KMS-11 (cell line): ENCODE results near the gene CDAN1.

Experiments used
- H2AFZ ChIP-seq: fragments of 200-600 bp; sonication (generic); 2 replicates; pipeline ENCODE4 v1.6.1; 2016; ENCODE audit warnings: antibody characterized with exemption, mixed run types, low read depth
- H3K27ac ChIP-seq: fragments of 200-600 bp; sonication (generic); 2 replicates; pipeline ENCODE4 v1.6.1; 2016; ENCODE audit warnings: mild to moderate bottlenecking, mixed run types
- H3K27me3 ChIP-seq: fragments of 200-600 bp; sonication (generic); 2 replicates; pipeline ENCODE4 v1.6.1; 2017; ENCODE audit warnings: mild to moderate bottlenecking, low read depth, mixed run types, moderate library complexity; ENCODE audit not compliant: insufficient read depth
- H3K36me3 ChIP-seq: fragments of 200-600 bp; sonication (generic); 2 replicates; pipeline ENCODE4 v1.6.1; 2017; ENCODE audit warnings: mild to moderate bottlenecking, mixed run types; ENCODE audit not compliant: insufficient read depth
- H3K4me1 ChIP-seq: fragments of 200-600 bp; sonication (generic); 2 replicates; pipeline ENCODE4 v1.6.1; 2016; ENCODE audit warnings: mild to moderate bottlenecking, low read depth, mixed run types; ENCODE audit not compliant: poor library complexity, severe bottlenecking
- H3K4me2 ChIP-seq: fragments of 200-600 bp; sonication (generic); 2 replicates; pipeline ENCODE4 v1.7.0; 2016; ENCODE audit warnings: mild to moderate bottlenecking, mixed run types
- H3K4me3 ChIP-seq: fragments of 200-600 bp; sonication (generic); IDR thresholded peaks from 2 replicates; pipeline ENCODE4 v1.6.1; 2017; ENCODE audit warnings: low read depth, low read length, mixed read lengths; ENCODE audit not compliant: insufficient read depth
- H3K79me2 ChIP-seq: fragments of 200-600 bp; sonication (generic); 2 replicates; pipeline ENCODE4 v1.6.1; 2016; ENCODE audit warnings: low read depth, mixed run types; ENCODE audit not compliant: insufficient read depth
- H3K9ac ChIP-seq: fragments of 200-600 bp; sonication (generic); 2 replicates; pipeline ENCODE4 v1.6.1; 2016; ENCODE audit warnings: mild to moderate bottlenecking, mixed run types
- H4K20me1 ChIP-seq: fragments of 200-600 bp; sonication (generic); 2 replicates; pipeline ENCODE4 v1.6.1; 2016; ENCODE audit warnings: mild to moderate bottlenecking, mixed run types; ENCODE audit not compliant: insufficient read depth
- TF ChIP-seq, protein P1 (sequence below): fragments of 200-600 bp; sonication (generic); conservative IDR thresholded peaks from 2 replicates; pipeline ENCODE4 v1.6.1; 2017; ENCODE audit warnings: low read depth, mild to moderate bottlenecking, antibody characterized with exemption, low read length, moderate library complexity, mixed read lengths

The CDAN1 gene

DNA sequence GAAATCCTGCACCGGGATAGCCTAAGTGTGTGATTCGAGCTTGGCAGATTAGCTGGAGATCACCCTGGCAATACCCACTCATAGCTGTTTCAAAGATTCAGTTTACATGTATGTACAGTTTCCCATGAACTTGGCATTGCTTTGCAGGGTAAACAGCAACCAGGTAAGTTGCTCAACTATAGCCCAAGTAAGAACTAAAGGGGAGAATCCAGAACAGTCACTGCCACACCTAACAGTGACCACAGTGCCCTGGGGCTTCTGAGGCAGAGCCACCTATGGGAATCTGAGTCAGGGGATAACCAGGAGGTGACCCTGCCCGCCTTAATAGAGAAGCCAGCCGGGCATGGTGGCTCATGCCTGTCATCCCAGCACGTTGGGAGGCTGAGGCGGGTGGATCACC is 15.9 kb downstream of the CDAN1 start:
- no peaks in the 10 kb centered on the region for H3K27me3 ChIP-seq
- no peak overlapping the region for H3K4me3 ChIP-seq
- H3K36me3 ChIP-seq = 0 out of 2 replicates have a peak, but pooled peaks cover 4% of the 10 kb centered on the region
- no peak overlapping the region for H2AFZ ChIP-seq
- H3K27ac ChIP-seq = no peak overlapping the region
- H3K4me1 ChIP-seq = no peaks in the 10 kb centered on the region
- TF ChIP-seq, protein P1, sequence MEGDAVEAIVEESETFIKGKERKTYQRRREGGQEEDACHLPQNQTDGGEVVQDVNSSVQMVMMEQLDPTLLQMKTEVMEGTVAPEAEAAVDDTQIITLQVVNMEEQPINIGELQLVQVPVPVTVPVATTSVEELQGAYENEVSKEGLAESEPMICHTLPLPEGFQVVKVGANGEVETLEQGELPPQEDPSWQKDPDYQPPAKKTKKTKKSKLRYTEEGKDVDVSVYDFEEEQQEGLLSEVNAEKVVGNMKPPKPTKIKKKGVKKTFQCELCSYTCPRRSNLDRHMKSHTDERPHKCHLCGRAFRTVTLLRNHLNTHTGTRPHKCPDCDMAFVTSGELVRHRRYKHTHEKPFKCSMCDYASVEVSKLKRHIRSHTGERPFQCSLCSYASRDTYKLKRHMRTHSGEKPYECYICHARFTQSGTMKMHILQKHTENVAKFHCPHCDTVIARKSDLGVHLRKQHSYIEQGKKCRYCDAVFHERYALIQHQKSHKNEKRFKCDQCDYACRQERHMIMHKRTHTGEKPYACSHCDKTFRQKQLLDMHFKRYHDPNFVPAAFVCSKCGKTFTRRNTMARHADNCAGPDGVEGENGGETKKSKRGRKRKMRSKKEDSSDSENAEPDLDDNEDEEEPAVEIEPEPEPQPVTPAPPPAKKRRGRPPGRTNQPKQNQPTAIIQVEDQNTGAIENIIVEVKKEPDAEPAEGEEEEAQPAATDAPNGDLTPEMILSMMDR = no peak
- no peak overlapping the region for H3K9ac ChIP-seq
- no peaks in the 10 kb centered on the region for H4K20me1 ChIP-seq
- H3K79me2 ChIP-seq = no peaks in the 10 kb centered on the region
- H3K4me2 ChIP-seq = no peak overlapping the region

DNA sequence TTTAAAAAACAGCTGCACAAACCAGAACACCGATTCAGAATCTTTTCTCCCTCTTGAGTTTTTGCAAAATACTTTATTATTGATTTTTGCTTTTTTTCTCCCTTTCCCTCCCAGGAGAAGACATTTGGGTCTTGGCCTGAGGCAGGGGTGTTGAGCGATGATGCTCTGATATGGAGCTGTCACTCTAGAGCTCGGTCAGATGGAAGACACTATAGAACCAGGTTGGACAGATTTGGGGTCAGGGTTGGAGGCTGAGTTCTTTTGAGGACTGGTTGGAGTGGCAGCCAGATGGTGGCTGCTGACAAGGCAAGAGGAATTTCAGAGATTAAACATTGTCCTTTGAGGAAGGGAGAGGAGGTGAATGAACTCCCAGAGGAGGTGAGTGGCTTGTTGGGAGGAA is 16.9 kb downstream of the CDAN1 start:
- TF ChIP-seq, protein P1 = no peak
- 0 out of 2 replicates have a peak, but pooled peaks cover 1% of the 10 kb centered on the region for H3K36me3 ChIP-seq

DNA sequence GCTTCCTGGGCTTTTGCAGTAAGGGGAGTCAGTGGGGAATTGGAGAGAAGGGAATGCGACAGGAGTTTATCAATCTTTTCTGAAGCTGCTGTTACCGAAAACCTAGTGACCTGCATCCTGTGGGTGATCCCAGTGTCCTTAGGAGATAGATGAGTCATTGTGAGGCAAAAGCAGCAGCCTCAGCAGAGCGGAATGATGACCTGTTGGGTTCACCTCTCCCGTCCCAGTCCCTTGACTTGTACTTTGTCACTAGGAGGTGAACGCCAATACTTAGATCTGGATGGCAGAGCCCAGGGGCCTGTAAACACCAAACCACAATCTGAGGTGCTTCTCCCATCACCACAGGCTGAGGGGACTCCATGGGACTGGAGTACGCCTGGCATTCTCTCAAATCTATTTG is 17.9 kb downstream of the CDAN1 start:
- no peaks in the 10 kb centered on the region for H3K79me2 ChIP-seq
- no peaks in the 10 kb centered on the region for H3K27me3 ChIP-seq
- no peak overlapping the region for H2AFZ ChIP-seq
- TF ChIP-seq, protein P1 = no peak
- no peak overlapping the region for H3K4me2 ChIP-seq
- H4K20me1 ChIP-seq = no peaks in the 10 kb centered on the region
- H3K4me3 ChIP-seq = no peak overlapping the region
- no peaks in the 10 kb centered on the region for H3K36me3 ChIP-seq
- H3K9ac ChIP-seq = no peak overlapping the region
- no peaks in the 10 kb centered on the region for H3K4me1 ChIP-seq
- no peak overlapping the region for H3K27ac ChIP-seq

More for the DNA sequence above, 16.9 kb downstream of the CDAN1 start:
- H3K27ac ChIP-seq = no peak overlapping the region
- no peaks in the 10 kb centered on the region for H3K27me3 ChIP-seq
- no peak overlapping the region for H2AFZ ChIP-seq
- H4K20me1 ChIP-seq = no peaks in the 10 kb centered on the region
- no peak overlapping the region for H3K4me2 ChIP-seq
- no peak overlapping the region for H3K4me3 ChIP-seq
- H3K4me1 ChIP-seq = no peaks in the 10 kb centered on the region
- no peak overlapping the region for H3K9ac ChIP-seq
- H3K79me2 ChIP-seq = no peaks in the 10 kb centered on the region

DNA sequence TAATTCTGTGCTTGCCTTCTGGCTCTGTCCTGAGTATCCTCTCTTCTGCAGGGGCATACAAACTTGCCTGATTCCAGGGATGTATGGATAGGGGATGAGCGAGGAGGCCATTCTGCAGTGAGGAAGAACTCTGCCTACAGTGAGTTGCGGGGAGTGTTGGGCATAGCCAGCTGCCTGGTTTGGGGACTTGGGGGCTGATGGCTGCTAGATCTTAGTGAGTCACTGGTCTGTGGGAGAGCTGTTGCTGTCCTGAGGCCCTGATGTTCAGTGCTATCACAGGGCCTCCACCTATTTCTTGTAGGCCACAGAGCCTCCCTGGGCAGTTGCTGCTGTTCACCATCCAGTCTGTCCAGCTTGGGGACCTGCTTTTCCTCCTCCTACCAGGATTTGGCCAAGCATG is 20.3 kb downstream of the CDAN1 start:
- Histone ChIP-seq H3K79me2 (no peaks in the 10 kb centered on the region), H3K27ac (no peak overlapping the region), H3K4me1 (no peaks in the 10 kb centered on the region), H3K27me3 (no peaks in the 10 kb centered on the region), H3K4me2 (no peak overlapping the region), H3K9ac (no peak overlapping the region), H2AFZ (no peak overlapping the region), H3K4me3 (no peak overlapping the region), H3K36me3 (no peaks in the 10 kb centered on the region), H4K20me1 (no peaks in the 10 kb centered on the region)
- TF ChIP-seq, protein P1 = no peak
